RWPE1 (cell line): ENCODE data around the gene ZNF200.

Experiments
- CTCF ChIA-PET: fragments of 350-600 bp; sonication (Branson Sonifier 250); formaldehyde crosslinking; extraction: SDS; loops from one replicate; lab custom pipeline; 2021; lab: Yijun Ruan, JAX
- POLR2A ChIA-PET: fragments of 400-600 bp; formaldehyde crosslinking; extraction: SDS; loops from one replicate; lab custom pipeline; 2020; ENCODE audit warnings: antibody characterized with exemption; ENCODE audit not compliant: low non-redundant PET; lab: Yijun Ruan, JAX
- DNase-seq: peaks from one replicate; pipeline ENCODE4 v3.0.0; 2012; ENCODE audit warnings: low spot score
- H3K27ac ChIP-seq: fragments of 450-650 bp; 2 replicates; pipeline ENCODE4 v1.5.1; 2017
- TF ChIP-seq, protein P1 (sequence below): fragments of 450-650 bp; conservative IDR thresholded peaks from 2 replicates; pipeline ENCODE4 v1.5.1; 2017; ENCODE audit warnings: low read depth, mild to moderate bottlenecking

ZNF200 gene

DNA sequence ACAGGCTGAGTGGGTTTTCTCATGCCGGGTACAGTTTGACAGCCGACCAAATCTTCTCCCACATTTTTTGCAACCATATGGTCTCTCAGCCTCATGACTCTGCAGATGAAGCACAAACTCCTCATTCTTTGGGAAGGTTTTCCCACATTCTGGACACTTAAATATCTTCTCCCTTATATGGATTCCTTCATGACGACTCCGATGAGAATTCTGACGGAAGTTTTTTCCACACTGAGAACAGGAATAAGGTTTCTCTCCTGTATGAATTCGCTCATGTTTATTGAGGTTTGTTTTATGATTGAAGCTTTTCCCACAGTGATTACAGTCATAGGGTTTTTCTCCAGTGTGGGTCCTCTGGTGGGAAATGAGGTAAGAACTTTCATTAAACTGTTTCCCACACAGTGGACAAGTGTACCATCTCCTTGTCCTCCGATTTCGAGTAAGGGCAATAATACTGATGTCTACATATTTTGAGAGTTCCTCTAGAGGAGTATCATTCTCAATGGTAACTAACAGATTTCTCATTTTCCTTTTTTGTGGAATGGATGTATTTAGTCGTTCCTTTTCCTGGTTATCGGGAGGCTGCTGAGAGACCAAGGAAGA lies 10.9 kb downstream of the ZNF200 start:
- no peak overlapping the region for H3K27ac ChIP-seq
- ChIA-PET CTCF (no interaction called here), POLR2A (no interaction called here)
- no peak for DNase-seq
- TF ChIP-seq, protein P1, sequence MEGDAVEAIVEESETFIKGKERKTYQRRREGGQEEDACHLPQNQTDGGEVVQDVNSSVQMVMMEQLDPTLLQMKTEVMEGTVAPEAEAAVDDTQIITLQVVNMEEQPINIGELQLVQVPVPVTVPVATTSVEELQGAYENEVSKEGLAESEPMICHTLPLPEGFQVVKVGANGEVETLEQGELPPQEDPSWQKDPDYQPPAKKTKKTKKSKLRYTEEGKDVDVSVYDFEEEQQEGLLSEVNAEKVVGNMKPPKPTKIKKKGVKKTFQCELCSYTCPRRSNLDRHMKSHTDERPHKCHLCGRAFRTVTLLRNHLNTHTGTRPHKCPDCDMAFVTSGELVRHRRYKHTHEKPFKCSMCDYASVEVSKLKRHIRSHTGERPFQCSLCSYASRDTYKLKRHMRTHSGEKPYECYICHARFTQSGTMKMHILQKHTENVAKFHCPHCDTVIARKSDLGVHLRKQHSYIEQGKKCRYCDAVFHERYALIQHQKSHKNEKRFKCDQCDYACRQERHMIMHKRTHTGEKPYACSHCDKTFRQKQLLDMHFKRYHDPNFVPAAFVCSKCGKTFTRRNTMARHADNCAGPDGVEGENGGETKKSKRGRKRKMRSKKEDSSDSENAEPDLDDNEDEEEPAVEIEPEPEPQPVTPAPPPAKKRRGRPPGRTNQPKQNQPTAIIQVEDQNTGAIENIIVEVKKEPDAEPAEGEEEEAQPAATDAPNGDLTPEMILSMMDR, result no peak

GRCh38 chr16:3220839-3221238 lies 14.1 kb downstream of the ZNF200 start:
- ChIA-PET POLR2A (no interaction called here), CTCF (no interaction called here)
- no peak overlapping the region for H3K27ac ChIP-seq
- DNase-seq, result no peak
- TF ChIP-seq, protein P1, result no peak

DNA sequence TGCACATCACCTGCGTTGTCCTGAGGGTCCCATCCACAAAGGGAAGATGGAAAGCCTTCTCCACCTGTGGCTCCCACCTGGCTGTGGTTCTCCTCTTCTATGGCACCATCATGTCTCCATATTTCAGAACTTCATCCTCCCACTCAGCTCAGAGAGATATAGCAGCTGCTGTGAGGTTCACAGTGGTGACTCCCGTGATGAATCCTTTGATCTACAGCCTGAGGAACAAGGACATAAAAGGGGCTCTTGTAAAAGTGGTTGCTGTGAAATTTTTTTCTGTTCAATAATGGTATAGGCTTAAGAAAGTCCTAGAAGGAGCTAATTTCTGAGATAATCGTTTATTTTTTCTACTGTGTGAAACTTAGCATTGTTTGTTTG lies 18.7 kb downstream of the ZNF200 start:
- ChIA-PET CTCF (no interaction called here), POLR2A (no interaction called here)
- no peak for DNase-seq
- no peak overlapping the region for H3K27ac ChIP-seq
- TF ChIP-seq, protein P1, result no peak

GRCh38 chr16:3215601-3216262 lies 19.2 kb downstream of the ZNF200 start:
- H3K27ac ChIP-seq, result no peak overlapping the region
- ChIA-PET CTCF (no interaction called here), POLR2A (no interaction called here)
- no peak for DNase-seq
- TF ChIP-seq, protein P1, result no peak

- TF ChIP-seq, protein P1, result no peak
- no peak for DNase-seq
- ChIA-PET POLR2A (no interaction called here), CTCF (no interaction called here)
- H3K27ac ChIP-seq, result no peak overlapping the region
These were observed 19.9 kb downstream of the ZNF200 start for GRCh38 chr16:3214904-3215600.

DNA sequence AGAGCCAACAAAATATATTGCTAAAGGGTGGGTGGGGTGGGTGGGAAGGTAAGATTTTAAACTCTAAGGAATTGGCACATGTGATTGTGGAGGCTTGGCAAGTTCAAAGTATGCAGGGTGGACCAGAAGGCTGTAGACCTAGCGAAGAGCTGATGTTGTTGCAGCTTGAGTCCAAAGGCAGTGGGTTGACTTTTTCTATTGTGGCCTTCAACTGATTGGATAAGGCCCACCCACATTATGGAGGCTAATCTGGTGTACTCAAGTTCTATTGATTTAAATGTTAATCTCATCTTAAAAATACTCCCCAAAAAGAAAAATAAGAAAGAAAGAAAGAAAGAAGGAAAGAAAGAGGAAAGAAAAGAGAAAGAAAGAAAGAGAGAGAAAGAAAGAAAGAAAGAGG lies 22.4 kb downstream of the ZNF200 start:
- no peak overlapping the region for H3K27ac ChIP-seq
- POLR2A ChIA-PET, result no interaction called here
- TF ChIP-seq, protein P1, result no peak
- CTCF ChIA-PET, result no interaction called here
- DNase-seq, result no peak
